Myocyte (in vitro differentiated cells): Measurements from ENCODE around the gene CRTAC1. TPM values are rescaled to one million over a fixed set of nuclear protein-coding genes. Genes with fewer than 3 reads are reported as not detected.

ENCODE experiments used
- DNase-seq: peaks from one replicate; pipeline ENCODE4 v3.0.0-alpha.2; 2012; ENCODE audit warnings: low read depth
- total RNA-seq: library from RNA; depleted of rRNA; stranded (reverse); fragments of >200 nt; gene quantifications from 2 replicates; pipeline ENCODE4 v1.2.3, GENCODE V29; 2014

Gene CRTAC1
- total RNA-seq, 1 donor from 2014 or later = not detected

- DNase-seq = no peak
Measured at GRCh38 chr10:97873569-97873968, 156.9 kb downstream of the CRTAC1 start.

DNA sequence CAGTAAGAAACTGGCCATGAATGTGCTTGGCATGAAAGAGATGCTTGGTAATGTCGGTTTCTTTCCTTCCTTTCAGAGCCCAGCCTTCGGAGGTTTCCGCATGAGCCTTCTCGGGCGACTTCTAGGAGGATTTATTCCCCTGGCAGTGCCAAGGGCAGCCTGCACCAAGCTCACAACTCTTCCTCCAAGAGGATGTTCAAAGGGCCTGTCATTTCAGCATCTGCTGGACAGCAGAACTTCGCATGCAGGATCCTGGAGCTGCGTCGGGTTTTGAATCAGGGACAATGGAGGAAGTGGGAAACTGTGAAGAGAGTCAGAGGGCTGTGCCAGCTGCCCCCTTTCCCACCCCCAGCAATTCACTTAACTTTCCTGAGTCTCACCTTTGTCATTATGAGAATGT, 159.4 kb downstream of the CRTAC1 start:
- DNase-seq = no peak

- peak; percentile 94 for DNase-seq
Measured at GRCh38 chr10:97869091-97870042, 161.1 kb downstream of the CRTAC1 start.

DNA sequence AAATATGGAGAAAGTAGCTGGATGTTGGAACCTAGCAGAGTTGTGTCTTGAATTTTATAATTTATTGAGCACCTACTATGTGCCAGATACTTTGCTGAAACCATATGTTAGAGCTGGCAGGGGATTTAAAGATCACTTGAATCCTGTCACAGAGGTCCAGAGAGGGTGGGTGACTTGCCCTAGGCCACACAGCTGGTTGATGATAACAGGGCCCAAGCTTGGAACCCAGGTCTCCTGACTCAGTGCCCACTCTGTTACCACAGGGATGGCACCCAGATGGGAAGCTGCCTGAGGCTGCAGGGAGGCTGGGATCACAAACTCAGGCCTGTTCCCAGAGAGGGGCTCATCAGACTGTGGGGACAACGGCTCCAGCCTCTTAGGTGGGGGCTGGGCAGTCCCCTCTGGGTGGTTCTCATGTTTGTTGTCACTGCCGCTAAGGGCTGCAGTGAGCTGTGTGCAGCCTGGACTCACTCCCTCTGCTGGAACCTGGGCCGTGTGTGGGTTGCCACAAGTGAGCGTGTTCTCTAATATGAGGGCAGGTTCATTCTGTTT, 162.2 kb downstream of the CRTAC1 start:
- DNase-seq = no peak

- DNase-seq = no peak
Measured at GRCh38 chr10:97867220-97867800, 163.1 kb downstream of the CRTAC1 start.

DNA sequence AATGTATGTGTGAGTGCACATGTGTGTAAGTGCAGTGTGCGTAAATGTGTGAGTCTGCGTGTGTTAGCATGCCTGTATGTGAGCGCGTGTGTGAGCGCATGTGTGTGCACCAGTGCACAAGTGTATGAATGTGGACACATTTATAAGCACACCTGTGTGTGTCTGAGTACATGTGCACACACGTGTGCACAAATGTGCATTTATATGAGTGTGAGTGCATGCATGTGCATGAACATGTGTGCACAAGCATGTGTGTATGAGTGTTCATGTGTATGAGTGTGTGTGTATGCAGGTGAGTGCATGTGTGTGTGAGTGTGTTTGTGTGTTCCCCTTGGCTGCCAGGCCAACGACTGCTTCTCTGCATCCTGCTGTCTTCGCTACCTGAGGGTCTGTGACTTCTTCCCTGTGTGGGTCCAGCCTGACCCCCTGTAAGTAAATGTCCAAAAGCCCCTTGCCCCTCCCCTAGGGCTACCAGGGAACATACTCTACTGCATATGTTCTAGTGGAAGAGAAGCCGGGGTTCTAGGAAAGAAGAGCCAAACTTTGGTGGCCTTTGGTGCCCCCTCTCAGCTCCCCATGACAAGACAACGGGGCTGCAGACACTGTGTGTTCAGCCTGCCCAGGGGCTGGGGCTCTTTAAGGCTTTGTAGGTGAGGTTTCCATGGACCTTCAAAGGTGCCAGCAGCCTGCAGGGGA, 163.7 kb downstream of the CRTAC1 start:
- no peak for DNase-seq

- no peak for DNase-seq
Measured at GRCh38 chr10:97865488-97865887, 164.9 kb downstream of the CRTAC1 start.

GRCh38 chr10:97863808-97864207, 166.6 kb downstream of the CRTAC1 start:
- no peak for DNase-seq

- no peak for DNase-seq
Measured at GRCh38 chr10:97861924-97862323, 168.5 kb downstream of the CRTAC1 start.

- peak; percentile 93 for DNase-seq
Measured at GRCh38 chr10:97861097-97861750, 169.2 kb downstream of the CRTAC1 start.

DNA sequence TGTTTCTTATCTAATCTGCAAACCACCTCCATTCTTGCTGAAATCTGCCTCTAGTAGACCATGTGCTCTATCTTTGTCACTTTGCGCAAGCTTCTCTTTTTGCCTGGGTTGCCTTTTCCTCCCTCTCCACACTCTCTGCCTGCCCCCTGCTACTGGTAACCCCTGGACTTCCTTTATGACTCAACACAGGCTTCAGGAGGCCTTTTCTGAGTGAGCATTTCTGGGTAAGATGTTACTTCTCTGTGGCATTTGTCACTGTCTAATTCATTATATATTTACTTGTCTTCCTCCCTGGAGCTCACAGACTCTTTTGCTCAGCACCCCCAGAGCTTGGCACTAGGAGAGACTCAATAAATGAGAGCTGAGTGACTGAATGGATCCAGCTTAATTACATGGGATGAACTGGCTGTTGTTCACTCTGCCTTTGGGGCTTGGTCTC, 172.4 kb downstream of the CRTAC1 start:
- DNase-seq = no peak

- no peak for DNase-seq
Measured at GRCh38 chr10:97854743-97855142, 175.7 kb downstream of the CRTAC1 start.

DNA sequence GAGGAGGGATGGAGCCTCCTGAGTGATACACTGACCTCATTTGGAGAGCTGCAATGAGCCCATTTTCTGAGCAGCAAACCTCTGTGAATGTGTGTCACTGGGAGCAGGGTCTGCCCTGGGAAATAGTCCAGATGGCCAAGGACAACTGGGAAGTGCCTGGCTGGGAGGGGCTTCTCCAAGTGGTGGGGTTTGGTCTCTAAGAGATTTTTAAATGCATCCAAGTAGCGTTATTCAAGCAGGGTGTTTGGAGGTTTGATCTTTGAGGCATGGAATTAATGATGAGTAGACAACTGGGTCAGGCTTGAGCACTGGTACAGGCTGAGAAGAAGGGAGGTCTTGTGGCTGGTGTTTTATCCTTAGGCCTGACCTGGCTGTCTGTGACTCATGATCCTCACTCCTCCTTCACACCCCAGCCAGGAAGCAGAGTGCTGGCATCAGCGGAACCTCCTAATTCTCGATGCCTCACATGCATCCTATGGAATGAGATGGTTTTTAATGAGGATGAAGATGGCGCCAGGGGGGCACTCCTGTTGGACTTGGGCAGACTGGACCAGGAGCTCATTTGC, 177.5 kb downstream of the CRTAC1 start:
- DNase-seq = no peak

- DNase-seq = no peak
Measured at GRCh38 chr10:97852277-97852676, 178.1 kb downstream of the CRTAC1 start.

DNA sequence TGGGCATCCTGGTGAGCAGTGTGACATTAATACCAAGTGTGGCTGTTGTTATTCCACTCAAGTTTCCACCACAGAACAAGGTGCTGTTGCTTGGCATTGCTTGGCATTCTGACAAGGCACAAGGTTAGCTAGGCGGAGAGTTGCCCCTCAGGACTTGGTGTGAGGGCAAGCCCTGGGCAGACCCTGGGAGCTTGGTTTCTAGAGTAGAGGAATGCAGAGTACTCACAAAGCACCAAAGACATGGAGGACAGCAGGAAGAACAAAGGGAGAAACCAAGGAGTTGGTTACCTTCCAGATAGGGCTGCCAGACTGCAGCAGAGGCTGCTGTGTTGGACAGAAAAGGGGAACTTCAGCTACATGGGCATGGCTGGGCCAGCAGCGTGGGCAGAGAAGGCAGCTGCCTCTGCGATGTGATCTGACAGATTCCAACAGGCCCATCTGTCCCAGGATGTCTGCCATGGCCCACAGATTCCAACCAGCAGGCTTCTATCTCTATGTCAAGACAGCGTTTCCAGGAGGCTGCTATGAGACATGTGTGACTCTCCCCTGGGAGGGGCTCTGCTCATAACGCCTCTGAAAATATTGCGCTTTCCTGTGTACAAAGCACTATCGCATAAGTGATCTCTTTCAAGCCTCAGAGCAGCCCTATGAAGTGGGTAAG, 178.9 kb downstream of the CRTAC1 start:
- peak; percentile 84 for DNase-seq

GRCh38 chr10:97850446-97850845, 180.0 kb downstream of the CRTAC1 start:
- no peak for DNase-seq

- DNase-seq = peak; percentile 50
Measured at GRCh38 chr10:97849687-97850402, 180.6 kb downstream of the CRTAC1 start, which contains the start of gene GOLGA7B. Gene GOLGA7B (plus strand): TSS chr10:97849843. CDS start chr10:97850304, 461 bp downstream.

DNA sequence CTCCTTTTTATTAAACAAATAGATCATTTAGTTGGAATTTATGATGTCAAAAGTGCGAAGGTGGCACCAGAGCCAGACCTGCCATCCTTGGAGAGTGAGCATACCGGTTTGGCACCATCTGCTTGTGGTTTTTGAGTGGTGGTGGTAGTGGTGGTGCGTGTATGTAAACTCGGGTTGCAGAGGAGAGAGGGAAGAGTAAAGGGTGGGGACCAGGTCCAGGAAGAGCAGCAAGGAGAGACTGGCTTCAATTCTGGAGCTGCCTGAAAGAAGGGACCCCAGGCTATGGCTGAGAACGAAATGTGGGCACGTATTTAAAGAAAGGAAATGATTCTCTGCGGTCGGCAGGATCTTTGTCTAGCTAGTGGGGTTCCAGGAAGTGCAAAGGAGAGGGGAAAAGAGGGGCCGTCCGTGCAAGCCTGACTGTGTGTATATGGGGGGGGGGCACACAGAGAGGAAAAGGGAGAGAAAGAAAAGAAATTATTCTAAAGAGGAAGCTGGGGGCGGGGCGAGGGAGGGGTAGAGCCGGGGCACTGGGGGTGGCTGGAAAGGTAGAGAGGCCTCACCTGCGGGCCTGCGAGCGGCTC, 181.2 kb downstream of the CRTAC1 start:
- no peak for DNase-seq

DNA sequence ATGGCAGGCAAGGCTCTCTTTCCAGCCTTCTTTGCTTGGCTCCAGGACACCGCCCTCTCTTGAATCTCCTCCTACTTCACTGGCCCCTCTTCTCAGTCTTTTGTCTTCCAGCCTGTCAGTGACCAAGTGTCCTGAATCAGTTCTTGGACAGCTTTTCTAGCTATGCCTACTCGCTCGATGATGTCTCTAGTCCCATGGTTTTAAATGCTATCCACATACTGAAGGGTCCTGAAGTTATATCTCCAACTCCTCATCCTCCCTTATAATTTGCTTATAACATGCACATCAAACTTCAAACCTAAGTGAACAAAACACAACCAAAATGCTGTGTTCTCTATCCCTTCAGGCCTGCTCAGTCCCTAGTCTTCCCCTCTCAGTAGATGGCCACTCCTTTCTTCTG, 185.7 kb downstream of the CRTAC1 start:
- no peak for DNase-seq
